Panc1 (cell line): ENCODE measurements around the gene TMEM131. TPM values are rescaled to one million over a fixed set of nuclear protein-coding genes. Genes with fewer than 3 reads are reported as not detected.

ENCODE experiments used
- ATAC-seq: fragments of 200-7000 bp; cut with Tn5 transposase; 2 replicates; pipeline ENCODE4 v1.9.1; 2020; ENCODE audit warnings: mild to moderate bottlenecking, moderate library complexity
- BruUV-seq: library from RNA; stranded (reverse); fragments of 400-500 nt; replicated peaks from 2 replicates; lab custom pipeline; 2021; lab: Mats Ljungman, UMichigan
- CTCF ChIA-PET: fragments of 300-600 bp; sonication (Branson Sonifier 250); formaldehyde crosslinking; loops from one replicate; lab custom pipeline; 2022; ENCODE audit warnings: antibody characterized with exemption; lab: Charles Lee
- POLR2A ChIA-PET: fragments of 300-600 bp; sonication (Branson Sonifier 250); formaldehyde crosslinking; loops from one replicate; lab custom pipeline; 2022; ENCODE audit warnings: antibody characterized with exemption; lab: Charles Lee
- DNase-seq: peaks from one replicate; pipeline ENCODE4 v3.0.0-alpha.2; 2010; ENCODE audit warnings: low read depth, low spot score
- H3K27ac ChIP-seq: 2 replicates; pipeline ENCODE4 v1.5.1; 2011; ENCODE audit warnings: mild to moderate bottlenecking, low read length, inconsistent platforms
- H3K27me3 ChIP-seq: fragments of 200-500 bp; sonication (Bioruptor generic); 2 replicates; pipeline ENCODE4 v1.6.0; 2014; ENCODE audit warnings: low read length, inconsistent platforms; ENCODE audit not compliant: control insufficient read depth, insufficient read depth
- H3K36me3 ChIP-seq: fragments of 200-500 bp; sonication (Bioruptor generic); 2 replicates; pipeline ENCODE4 v1.5.1; 2014; ENCODE audit warnings: inconsistent platforms, mild to moderate bottlenecking, low read length, moderate library complexity; ENCODE audit not compliant: control insufficient read depth, insufficient read depth
- H3K4me1 ChIP-seq: 2 replicates; pipeline ENCODE4 v1.5.1; 2011; ENCODE audit warnings: inconsistent platforms, mild to moderate bottlenecking, low read length, moderate library complexity; ENCODE audit not compliant: control insufficient read depth, insufficient read depth
- H3K4me3 ChIP-seq, 2 experiments: 2 replicates each; pipeline ENCODE4 v1.5.1; 2011 to 2012; ENCODE audit warnings: low read depth in 2 of 2, low read length in 2 of 2, mild to moderate bottlenecking in 2 of 2, inconsistent platforms in 1 of 2, moderate library complexity in 1 of 2
- H3K9me3 ChIP-seq: fragments of 200-500 bp; sonication (Bioruptor generic); 2 replicates; pipeline ENCODE4 v1.5.1; 2014; ENCODE audit warnings: low read depth, mild to moderate bottlenecking, inconsistent platforms, low read length, moderate library complexity; ENCODE audit not compliant: control insufficient read depth, insufficient read depth
- CTCF ChIP-seq: fragments of 450-650 bp; IDR thresholded peaks from 2 replicates; pipeline ENCODE4 v1.5.1; 2017; ENCODE audit warnings: mild to moderate bottlenecking
- POLR2AphosphoS5 ChIP-seq: IDR thresholded peaks from 2 replicates; pipeline ENCODE4 v1.6.1; 2012; ENCODE audit warnings: mild to moderate bottlenecking, low read depth, low read length, moderate library complexity
- SIN3A ChIP-seq: IDR thresholded peaks from 2 replicates; pipeline ENCODE4 v1.6.1; 2012; ENCODE audit warnings: low read depth, mild to moderate bottlenecking, low read length, moderate library complexity, borderline replicate concordance; ENCODE audit not compliant: insufficient read depth
- TCF7L2 ChIP-seq: IDR thresholded peaks from 2 replicates; pipeline ENCODE4 v1.6.1; 2011; ENCODE audit warnings: mild to moderate bottlenecking, low read depth, low read length, inconsistent platforms
- in situ Hi-C: cut with HindIII; loops from 2 replicates; pipeline ENCODE4 v1.10.0; 2016; ENCODE audit warnings: low sequenced_read_pairs, low pct_unique_long_range_greater_than_20kb
- intact Hi-C: fragments of 100-400 bp; cut with micrococcal nuclease; formaldehyde crosslinking; loops from one replicate; pipeline ENCODE4 v1.10.0; 2022; ENCODE audit not compliant: unreplicated experiment
- total RNA-seq: library from RNA; stranded (reverse); gene quantifications from one replicate; pipeline ENCODE4 v1.2.1, GENCODE V29; 2021; ENCODE audit not compliant: unreplicated experiment
- TF ChIP-seq, protein P1 (sequence below), 2 experiments: IDR thresholded peaks; 2 replicates each; pipeline ENCODE4 v1.6.1; 2011 to 2012; ENCODE audit warnings: low read depth in 2 of 2, control low read depth in 1 of 2, low read length in 1 of 2, mild to moderate bottlenecking in 1 of 2, moderate library complexity in 1 of 2; ENCODE audit not compliant: insufficient read depth in 1 of 2

Gene TMEM131
- total RNA-seq, 1 experiment from 2014 or later, result 43.4 TPM

- BruUV-seq, result no TSS peak
- CTCF ChIA-PET, result no interaction called here
These were observed 235.9 kb downstream of the TMEM131 start for GRCh38 chr2:97759727-97760407.

GRCh38 chr2:97758131-97758705 is 237.5 kb downstream of the TMEM131 start:
- ChIA-PET POLR2A (no interaction called here), CTCF (interaction anchor here (0.6 to 0.7 kb wide), 2 partner anchors 17 to 52 kb away, joined by 7 to 9 read pairs; no protein-coding TSS in a partner anchor)
- DNase-seq (no peak), ATAC-seq (no peak)
- in situ Hi-C loops, result no loop called here
- no TSS peak for BruUV-seq
- no peaks in the 10 kb centered on the region for H3K4me1 ChIP-seq
- H3K9me3 ChIP-seq, result no peaks in the 10 kb centered on the region
- H3K27ac ChIP-seq, result no peak overlapping the region
- 0 out of 2 replicates have a peak, but pooled peaks cover 4% of the 10 kb centered on the region for H3K36me3 ChIP-seq
- H3K4me3 ChIP-seq, result no peak overlapping the region
- no peak for TF ChIP-seq TCF7L2
- no peak for TF ChIP-seq CTCF
- no peak for TF ChIP-seq SIN3A
- TF ChIP-seq, protein P1, sequence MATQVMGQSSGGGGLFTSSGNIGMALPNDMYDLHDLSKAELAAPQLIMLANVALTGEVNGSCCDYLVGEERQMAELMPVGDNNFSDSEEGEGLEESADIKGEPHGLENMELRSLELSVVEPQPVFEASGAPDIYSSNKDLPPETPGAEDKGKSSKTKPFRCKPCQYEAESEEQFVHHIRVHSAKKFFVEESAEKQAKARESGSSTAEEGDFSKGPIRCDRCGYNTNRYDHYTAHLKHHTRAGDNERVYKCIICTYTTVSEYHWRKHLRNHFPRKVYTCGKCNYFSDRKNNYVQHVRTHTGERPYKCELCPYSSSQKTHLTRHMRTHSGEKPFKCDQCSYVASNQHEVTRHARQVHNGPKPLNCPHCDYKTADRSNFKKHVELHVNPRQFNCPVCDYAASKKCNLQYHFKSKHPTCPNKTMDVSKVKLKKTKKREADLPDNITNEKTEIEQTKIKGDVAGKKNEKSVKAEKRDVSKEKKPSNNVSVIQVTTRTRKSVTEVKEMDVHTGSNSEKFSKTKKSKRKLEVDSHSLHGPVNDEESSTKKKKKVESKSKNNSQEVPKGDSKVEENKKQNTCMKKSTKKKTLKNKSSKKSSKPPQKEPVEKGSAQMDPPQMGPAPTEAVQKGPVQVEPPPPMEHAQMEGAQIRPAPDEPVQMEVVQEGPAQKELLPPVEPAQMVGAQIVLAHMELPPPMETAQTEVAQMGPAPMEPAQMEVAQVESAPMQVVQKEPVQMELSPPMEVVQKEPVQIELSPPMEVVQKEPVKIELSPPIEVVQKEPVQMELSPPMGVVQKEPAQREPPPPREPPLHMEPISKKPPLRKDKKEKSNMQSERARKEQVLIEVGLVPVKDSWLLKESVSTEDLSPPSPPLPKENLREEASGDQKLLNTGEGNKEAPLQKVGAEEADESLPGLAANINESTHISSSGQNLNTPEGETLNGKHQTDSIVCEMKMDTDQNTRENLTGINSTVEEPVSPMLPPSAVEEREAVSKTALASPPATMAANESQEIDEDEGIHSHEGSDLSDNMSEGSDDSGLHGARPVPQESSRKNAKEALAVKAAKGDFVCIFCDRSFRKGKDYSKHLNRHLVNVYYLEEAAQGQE (IDR thresholded peaks at IDR 0.05; ENCODE audit: insufficient read depth in 1 of 2, low read depth in 2 of 2, low read length in 1 of 2), result no peak
- TF ChIP-seq POLR2AphosphoS5, result no peak
- H3K27me3 ChIP-seq, result no peaks in the 10 kb centered on the region
- intact Hi-C loops, result no loop called here

More at GRCh38 chr2:97759727-97760407, 235.9 kb downstream of the TMEM131 start:
- Histone ChIP-seq H3K27ac (no peak overlapping the region), H3K4me1 (no peaks in the 10 kb centered on the region), H3K36me3 (0 out of 2 replicates have a peak, but pooled peaks cover 4% of the 10 kb centered on the region), H3K4me3 (no peak overlapping the region), H3K27me3 (no peaks in the 10 kb centered on the region), H3K9me3 (no peaks in the 10 kb centered on the region)
- POLR2A ChIA-PET, result no interaction called here
- intact Hi-C loops (no loop called here), in situ Hi-C loops (no loop called here)
- DNase-seq, result no peak
- no peak for ATAC-seq
- TF ChIP-seq, protein P1 (IDR thresholded peaks at IDR 0.05; ENCODE audit: insufficient read depth in 1 of 2, low read depth in 2 of 2, low read length in 1 of 2), result no peak
- TF ChIP-seq CTCF (no peak), SIN3A (no peak), TCF7L2 (no peak), POLR2AphosphoS5 (no peak)
